ENCODE results near the gene STIM1.
A peak's percentile ranks its signal among the peaks of the same experiment; 100 is the strongest.
"Not testable (repeated sequence)": the region's sequence is repeated elsewhere in the genome, so short reads cannot be mapped to it uniquely, and the experiment has no call there.

Gene STIM1

DNA sequence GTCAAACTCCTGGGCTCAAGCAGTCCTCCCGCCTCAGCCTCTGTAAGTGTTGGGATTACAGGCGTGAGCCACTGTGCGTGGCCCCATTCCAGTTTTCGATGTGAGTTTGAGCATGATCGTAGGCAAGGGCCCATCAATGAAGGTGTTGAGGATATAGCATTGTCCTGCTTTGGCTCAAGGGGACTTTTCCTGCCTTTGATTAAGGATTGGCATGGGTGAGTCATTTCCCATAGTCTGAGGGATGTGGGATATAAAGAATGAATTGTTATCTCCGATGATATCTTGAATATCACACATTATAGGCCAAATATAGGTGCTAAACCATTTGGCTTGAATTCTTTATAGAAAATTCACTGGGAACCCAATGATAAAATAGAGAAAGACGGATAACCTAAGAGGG is 30.4 kb downstream of the STIM1 start:
- DNase-seq = no peak

DNA sequence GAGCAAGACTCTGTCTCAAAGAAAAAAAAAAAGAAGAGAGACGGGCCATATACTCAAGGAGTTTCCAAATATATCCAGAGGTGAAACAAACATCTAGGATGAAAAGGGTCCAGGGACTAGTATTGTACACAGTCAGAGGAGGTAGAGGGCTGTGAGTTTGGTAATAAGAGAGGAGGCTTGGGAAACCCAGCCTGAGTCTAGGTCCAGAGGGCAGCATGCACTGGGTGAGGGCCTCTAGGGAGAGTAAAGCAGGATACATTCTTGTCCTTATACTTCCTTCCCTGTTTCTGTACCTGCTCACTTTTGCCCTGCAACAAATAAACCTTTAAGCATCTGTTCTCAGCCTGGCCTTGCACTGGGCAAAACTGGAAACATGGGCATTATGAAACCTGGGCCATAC is 31.5 kb downstream of the STIM1 start:
- no peak for DNase-seq

DNA sequence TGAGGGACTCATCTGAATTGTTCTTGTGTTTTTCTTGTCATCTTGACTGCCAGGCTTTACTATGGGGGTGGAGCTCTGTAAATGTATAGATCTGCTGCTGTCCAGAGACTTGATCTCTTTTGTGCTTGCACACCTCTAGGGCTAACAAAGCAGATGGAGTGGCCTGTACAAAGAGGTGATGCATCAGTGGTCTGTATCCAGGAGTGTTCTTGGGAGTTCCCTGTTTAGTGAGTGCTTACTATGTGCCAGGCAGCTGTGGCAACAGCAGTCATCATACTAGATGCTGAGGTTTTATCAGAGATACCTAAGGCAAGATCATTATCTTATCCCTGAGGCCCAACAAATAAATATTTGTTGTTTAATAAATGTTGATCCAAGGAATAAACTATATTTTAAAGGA is 33.4 kb downstream of the STIM1 start:
- no peak for DNase-seq

DNA sequence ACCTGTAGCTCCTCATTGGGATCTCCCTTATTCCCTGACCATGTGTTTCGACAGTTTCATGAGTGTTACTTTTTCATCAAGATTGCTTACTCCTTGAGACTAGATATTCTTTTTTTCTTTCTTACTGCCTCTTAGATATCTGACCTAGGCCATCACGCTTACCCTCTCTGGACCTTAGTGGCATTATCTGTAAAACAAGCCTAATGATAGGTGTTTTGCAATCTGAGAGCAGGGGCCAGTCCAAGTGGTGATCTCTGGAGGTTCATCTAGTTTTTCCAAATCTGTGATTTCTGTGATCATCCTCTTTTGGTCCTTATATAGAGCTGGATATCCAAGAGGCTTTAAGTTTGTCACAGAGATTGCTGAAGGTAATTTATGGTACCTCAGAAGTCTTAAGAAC is 34.5 kb downstream of the STIM1 start:
- no peak for DNase-seq

DNA sequence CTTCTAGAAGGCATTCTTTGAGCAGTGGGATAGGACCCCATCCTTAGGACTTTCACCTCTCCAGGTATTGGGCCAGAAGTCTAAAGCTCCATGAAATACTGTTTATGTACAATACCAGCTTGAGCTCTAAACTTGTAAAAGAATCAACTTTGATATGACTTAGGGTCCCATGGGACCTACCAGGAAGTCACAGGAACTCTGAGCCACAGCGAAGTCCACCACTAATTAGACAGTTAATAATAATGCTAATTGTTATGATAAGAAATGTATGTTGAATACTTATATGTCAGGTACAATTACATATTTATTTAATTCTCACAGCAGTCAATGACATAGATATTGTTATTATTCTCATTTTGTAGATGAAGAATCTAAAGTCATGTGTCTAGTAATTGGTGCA is 35.3 kb downstream of the STIM1 start:
- DNase-seq = no peak

DNA sequence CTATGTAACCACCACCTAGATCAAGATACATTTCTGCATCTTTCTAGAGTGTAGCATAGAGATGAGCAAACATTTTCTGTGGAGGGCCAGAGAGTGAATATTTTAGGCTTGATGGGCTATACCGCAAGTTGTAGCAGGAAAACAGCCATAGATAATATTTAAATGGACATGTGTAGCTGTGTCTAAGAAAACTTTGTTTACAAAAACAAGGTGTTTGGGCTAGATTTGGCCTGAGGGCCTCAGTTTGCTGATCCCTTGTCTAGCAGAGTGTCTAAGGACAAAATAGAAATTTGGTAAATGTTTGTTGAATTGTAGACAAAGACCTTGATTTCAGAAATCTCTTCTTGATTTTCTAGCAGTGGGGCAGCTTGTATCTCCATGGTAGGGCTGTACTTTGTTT is 36.3 kb downstream of the STIM1 start:
- no peak for DNase-seq

DNA sequence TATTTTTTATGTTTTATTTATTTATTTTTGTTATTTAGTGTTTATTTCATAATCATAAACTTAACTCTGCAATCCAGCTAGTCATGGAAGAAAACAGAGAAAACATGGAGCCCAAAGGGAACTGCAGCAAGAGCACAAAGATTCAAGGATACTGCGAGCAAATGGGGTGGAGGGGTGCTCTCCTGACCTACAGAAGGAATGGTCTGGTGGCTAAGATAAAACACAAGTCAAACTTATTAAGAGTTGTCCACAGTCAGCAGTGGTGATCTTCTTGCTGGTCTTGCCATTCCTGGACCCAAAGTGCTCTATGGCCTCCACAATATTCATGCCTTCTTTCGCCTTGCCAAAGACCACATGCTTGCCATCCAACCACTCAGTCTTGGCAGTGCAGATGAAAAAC is 36.7 kb downstream of the STIM1 start:
- DNase-seq = no peak

DNA sequence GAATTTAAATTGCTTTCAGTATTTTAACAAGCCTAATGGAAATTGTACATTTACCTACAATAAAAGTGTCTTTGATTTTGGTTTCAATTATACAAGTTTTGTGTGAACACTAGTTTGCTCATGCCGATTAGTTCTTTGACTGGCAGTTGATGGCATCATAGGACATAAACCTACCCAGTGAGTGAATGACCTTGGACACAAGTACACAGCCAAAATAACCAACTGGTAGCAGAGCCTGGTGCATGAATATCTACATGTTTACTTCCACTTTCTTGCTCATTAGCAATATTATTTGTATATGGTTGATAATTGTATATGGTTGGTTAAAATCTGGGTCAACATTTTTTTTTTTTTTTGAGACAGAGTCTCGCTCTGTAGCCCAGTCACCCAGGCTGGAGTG is 37.8 kb downstream of the STIM1 start:
- DNase-seq = no peak

DNA sequence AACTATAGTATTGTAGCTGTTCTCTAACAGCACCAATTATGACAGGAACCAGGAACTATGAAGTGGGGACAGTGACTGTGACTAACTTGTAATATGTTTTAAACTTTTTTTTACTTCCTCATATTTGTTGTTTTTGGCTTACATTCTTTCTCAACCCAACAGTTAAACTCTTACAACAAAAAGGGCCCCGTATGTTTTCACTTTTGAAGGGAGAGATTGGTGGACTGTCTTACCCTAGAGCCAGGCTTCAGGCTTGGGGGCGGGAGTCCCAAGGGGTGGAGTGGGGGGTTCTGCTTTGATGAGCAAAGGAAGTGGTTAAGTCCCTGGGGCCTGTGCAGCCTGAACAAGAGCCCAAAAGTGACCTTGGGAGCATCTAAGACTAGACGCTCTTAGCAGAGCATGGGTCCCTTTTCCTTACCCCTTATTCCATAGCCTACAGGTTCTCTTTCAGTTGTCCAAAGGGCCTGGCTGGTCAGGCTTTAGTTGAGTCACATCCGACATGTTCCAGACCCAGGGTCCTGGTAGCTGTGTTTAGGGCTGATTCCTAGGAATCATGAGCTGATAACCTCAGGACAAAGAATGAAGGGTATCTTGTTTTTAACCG is 38.8 kb downstream of the STIM1 start:
- peak in 1 of 5 experiments; percentile 19 for DNase-seq

DNA sequence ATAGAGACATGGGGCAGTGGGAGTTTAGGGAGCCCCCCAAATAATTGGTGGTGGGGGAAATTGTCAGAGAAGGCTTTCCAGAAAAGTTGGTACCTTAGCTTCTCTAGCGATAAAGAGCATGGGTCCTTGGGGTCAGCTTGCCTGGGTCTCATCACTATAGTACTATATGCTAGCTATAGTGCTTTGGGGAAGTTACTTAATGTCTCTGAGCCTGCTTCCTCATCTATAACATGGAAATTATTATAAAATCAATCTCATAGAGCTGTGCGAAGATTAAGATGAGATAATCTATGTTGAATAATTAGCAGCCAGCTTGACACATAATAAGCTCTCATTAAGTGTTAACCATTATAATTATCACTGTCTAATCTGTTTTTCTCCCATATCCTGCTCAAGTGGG is 41.2 kb downstream of the STIM1 start:
- DNase-seq = no peak

DNA sequence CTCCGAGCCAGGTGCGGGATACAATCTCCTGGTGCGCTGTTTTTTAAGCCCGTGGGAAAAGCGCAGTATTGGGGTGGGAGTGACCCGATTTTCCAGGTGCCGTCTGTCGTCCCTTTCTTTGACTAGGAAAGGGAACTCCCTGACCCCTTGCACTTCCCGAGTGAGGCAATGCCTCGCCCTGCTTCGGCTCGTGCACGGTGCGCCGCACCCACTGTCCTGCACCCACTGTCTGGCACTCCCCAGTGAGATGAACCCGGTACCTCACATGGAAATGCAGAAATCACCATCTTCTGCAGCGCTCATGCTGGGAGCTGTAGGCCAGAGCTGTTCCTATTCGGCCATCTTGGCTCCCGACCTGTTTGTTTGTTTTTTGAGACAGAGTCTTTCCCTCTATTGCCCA is 44.8 kb downstream of the STIM1 start:
- DNase-seq = not testable (repeated sequence)

DNA sequence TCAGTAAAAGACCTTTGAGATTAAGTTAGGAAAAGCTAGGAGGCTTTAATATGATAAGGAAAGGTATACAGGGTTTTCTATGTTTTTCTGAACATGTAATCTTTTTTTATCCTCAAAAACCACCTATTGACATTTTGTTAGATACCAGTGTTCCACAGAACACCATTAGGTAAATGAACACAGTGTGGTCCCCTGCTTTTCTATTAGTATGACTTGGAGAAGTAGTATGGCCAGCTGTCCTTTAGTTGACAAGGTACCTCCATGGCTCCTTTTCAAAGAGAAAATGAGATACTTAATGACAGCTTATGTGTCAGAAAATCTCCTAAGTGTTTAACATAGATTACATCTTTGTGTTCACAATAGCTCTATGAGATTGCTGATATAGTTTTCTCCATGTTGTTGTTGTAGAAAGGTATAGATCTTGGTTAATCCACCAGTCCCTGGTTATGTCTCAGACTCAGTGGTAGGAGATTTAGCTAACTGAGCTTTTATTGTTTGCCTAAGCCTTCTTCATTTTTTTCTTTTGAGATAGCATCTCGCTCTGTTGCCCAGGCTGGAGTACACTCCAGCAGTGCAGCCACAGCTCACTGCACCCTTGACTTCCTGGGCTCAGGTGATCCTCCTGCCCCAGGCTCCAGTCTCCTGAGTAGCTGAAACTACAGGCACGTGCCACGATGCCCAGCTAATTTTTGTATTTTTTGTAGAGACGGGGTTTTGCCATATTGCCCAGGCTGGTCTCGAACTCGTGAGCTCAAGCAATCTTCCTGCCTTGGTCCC is 46.0 kb downstream of the STIM1 start:
- no peak for DNase-seq

DNA sequence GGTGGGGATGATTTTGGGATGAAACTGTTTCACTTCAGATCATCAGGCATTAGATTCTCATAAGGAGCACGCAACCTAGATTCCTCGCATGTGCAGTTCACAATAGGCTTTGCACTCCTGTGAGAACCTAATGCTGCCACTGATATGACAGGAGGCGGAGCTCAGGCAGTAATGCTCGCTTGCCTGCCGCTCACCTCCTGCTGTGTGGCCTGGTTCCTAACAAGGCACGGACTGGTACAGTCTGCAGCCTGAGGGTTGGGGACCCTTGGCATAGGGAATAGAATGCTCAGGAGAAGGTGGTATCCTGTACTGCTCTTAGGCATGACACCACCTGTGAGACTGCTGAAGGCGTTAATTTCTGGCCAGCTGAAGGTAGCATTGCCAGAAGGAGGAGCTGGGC is 47.0 kb downstream of the STIM1 start:
- no peak for DNase-seq

DNA sequence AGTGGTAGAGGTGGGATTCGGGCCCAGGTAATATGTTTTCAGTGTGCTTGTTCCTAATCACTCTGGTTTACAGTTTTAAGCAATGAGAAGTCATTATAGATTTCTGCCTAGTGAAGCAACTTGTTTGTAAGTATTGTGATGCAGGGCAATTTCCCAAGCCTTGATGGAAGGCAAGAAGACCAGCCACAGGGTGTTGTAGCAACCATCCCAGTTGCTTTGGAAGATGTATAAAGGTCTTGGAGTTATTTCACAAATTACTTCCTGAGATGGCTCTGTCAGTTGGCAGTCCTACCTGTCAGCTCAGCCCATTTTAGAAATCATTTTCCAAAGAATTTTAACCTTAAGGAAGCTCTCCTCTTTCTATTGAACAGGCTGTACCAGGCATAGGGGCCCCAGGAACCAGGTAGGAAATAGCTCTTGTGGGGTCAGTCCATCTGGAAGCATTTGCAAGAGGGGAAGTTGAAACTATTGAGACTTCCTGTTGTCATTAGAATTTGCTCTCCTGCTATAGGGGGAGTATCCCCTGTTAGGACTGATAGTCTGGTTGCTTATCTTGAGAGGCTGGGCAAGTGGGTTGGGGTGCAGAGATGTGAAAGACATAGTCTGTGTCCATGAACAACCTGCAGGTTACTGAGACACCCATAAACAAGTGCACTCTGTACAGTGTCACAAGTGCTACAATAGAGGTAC is 47.9 kb downstream of the STIM1 start:
- no peak for DNase-seq

DNA sequence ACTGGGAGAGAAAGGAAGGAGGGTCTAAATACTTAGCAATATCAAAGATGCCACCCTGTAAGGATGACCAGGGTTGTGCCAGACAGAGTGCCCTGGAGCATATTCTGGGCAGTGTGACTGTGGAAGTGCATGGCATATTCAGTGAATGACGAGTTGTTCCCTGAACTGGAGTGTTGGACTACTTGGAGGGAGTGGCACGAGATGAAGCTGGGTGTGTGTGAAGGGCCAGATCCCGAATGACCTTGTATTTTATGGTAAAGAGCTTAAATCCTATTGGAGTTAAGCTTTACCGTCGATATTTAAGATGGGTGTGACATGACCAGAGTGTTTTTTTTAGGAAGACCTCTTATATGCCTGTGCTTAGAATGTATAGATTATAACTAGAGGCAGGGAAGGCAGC is 48.8 kb downstream of the STIM1 start:
- DNase-seq = no peak

DNA sequence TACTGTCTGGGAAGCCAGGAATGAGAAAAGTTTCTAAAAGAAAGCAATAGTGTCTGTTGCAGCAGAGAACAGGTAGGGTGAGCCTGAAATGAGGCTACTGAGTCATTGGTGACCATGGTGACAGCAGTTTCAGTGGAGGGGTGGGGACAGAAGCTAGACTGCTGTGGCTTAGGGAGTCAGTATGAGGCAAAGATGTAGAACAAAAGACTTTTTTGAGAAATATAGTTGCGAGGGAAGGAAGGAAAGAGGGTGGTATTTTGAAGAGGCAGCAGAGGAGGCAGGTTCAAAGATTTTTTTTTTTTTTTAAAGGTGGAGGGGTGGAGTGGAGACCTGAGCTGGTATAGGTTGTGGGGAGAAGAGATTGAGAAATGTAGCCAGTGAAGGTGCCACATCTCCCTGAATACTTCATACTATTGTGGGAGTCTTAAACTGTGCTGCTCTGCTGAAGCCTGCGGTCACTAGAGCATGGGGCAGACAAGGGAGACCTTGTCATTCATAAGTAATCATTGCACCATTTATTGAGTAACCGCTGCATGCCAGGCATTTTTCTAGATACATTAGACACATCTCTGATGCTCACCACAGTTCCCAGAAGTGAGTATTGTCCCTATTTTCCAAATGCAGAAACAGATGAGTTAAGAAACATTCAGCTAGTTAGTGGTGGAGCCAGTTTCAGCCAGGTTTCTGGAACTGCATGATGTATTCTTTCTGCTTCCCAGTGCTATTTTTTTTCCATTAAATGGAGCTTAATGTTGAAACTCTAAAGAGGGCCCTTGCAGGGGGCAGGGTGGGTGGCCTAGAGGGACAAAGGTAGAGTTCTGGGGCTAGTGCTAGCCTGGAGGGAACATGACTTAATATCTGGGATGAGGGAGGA is 49.9 kb downstream of the STIM1 start:
- peak in 4 of 5 experiments; percentile 7 to 71 (median 58) for DNase-seq

DNA sequence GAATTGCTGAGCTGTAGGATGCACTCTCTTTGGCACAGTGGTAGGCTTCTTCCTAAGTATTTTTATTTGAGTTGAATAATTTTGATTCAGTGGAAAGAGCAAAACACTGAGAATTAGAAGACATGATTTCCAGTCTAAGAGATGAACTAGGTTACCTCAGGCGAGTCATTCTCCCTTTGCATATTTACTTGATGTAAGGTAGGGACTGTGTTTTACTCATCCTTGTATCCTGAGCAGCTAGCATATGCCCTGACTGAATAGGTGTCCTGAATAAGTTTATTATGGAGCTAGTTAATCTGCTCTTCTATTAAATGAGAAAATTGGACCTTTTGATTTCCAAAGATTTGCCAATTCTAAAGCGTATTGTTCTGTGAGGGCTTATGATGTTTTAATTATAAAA is 50.7 kb downstream of the STIM1 start:
- DNase-seq = no peak

DNA sequence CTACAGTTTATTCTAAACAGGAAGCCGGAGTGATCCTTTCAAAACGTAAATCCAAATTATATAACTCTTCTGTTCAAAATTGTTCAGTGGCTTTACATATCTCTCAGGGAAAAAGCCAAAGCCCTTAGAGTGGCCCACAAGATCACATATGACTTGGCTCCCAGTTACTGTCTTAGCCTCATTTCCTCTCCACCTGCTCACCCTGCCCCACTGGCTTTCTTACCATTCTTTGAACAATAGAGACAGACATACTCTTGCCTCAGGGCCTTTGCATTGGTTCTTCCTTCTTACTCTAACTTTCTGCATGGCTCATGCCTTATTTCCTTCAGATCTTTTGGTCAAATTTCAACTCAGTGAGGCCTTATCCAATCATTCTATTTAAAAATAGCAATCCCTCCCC is 52.1 kb downstream of the STIM1 start:
- peak in 1 of 5 experiments; percentile 53 for DNase-seq

DNA sequence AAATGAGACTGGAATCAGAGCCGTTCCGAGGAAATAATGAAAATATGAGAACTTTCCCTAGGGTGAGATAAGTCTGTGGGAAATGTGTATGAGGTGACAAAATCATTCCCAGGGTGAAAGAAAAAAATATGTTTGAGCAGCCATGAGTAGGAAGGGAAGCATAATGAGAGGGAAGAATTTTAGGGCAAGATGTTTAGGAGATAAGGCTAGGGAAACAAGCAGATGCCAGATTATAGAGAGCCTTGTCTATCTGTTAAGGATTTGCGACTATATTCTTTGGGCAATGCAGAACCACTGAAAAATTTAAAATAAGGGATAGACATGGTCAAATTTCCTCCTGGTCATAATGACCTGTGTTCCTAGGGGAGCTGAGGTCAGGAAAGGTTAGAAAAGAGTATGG is 54.4 kb downstream of the STIM1 start:
- DNase-seq = no peak

DNA sequence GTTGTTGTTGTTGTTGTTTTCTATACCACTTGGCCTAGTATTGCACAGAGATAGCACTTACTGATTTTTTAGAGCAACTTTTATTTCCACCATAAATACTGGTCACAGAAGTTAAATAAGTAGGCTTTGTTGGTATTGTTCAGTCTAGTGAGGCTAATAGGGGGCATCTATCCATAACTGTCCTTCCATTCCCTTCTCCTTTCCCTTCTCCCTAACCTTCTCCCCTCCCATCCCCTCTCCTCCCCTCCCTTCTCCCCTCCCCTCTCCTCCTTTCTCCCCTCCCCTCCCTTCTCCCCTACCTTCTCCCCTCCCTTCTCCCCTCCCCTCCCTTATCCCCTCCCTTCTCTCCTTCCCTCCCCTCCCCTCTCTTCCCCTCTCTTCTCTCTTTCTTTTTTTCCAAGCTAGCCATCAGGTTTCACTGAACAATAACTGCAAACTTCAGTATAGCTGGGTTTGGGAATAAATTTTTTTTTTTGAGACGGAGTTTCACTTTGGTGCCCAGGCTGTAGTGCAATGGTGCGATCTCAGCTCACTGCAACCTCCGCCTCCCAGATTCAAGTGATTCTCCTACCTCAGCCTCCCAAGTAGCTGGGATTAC is 56.5 kb downstream of the STIM1 start:
- no peak for DNase-seq

DNA sequence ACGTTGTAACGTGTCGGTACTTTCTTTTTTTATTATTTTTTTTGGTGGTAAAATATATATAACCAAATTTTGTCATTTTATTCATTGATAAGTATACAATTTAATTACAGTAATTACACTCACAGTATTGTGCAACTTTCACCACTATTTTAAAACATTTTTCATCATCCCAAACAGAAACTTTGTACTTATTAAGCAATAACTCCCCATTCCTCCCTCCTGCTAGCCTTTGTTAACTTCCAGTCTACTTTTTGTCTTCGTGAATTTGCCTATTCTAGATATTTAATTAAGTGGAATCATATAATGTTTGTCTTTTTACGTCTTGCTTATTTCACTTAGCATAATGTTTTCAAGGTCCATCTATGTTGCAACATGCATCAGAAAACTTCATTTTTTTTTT is 58.5 kb downstream of the STIM1 start:
- no peak for DNase-seq

DNA sequence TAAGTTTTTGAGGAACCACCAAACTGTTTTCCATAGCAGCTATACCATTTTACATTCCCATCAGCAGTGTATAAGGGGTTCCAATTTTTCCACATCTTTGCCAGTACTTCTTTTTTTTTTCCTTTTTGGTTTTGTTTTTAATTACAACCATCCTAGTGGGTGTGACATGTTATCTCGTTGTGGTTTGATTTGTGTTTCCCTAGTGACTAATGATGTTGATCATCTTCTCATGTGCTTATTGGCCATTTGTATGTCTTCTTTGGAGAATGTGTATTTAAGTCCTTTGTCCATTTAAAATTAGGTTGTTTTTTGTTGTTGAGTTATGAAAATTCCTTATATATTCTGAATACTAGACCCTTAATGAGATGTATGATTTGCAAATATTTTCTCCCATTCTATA is 59.3 kb downstream of the STIM1 start:
- DNase-seq = peak in 2 of 5 experiments; percentile 41 to 69

DNA sequence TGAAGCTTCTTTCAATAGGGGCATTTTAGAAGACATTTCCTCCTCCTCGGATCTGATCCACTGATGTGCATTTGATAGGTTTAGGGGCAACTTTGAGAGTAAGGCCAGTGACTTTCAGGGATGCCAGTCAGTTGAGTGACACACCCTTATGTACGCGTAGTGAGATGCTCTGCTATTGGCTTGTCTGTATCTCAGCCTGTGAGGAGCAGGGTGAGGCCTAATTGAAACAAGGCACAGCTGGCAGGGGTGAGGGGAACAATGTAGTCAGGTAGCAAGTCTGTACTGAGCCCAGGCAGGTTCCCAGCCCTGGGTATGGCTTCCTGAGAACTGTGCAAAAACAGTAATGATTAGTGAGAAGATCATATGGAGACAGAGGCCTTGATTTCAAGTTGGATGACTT is 61.5 kb downstream of the STIM1 start:
- peak in 1 of 5 experiments; percentile 39 for DNase-seq
